SH-SY5Y (cell line): Measurements from ENCODE around the gene LMX1B.

Experiments used
- GATA2 ChIP-seq: IDR thresholded peaks from 2 replicates; pipeline ENCODE4 v1.6.1; 2011; ENCODE audit warnings: mild to moderate bottlenecking, low read depth, low read length
- GATA3 ChIP-seq: IDR thresholded peaks from 2 replicates; pipeline ENCODE4 v1.6.1; 2011; ENCODE audit warnings: low read depth, mild to moderate bottlenecking, low read length, moderate library complexity

- TF ChIP-seq GATA3 (no peak), GATA2 (no peak)
Observed at GRCh38 chr9:126647585-126648411, 34.1 kb downstream of the LMX1B start.
